SK-N-SH treated with all-trans-retinoic acid at 6 μM for 48 hours (cell line): Measurements from ENCODE around the gene C22orf39.

Source experiments
- ATAC-seq: fragments of 200-7000 bp; cut with Tn5 transposase; 3 replicates; pipeline ENCODE4 v1.9.1; 2020; ENCODE audit warnings: mild to moderate bottlenecking, moderate library complexity
- ARNTL ChIP-seq: fragments of 450-650 bp; formaldehyde crosslinking; IDR thresholded peaks from 2 replicates; pipeline ENCODE4 v1.5.0; 2020; ENCODE audit warnings: low read depth, mild to moderate bottlenecking, moderate library complexity, borderline replicate concordance
- BACH2 ChIP-seq: fragments of 250-450 bp; sonication (Bioruptor Pico); IDR thresholded peaks from 2 replicates; pipeline ENCODE4 v1.9.0; 2021; ENCODE audit warnings: mild to moderate bottlenecking, borderline replicate concordance
- CSDC2 ChIP-seq: fragments of 250-450 bp; sonication (Bioruptor Pico); IDR thresholded peaks from 2 replicates; pipeline ENCODE4 v1.5.0; 2020; ENCODE audit warnings: mild to moderate bottlenecking, moderate library complexity
- ESRRG ChIP-seq: fragments of 250-450 bp; sonication (Bioruptor Pico); IDR thresholded peaks from 2 replicates; pipeline ENCODE4 v1.6.1; 2021; ENCODE audit warnings: mild to moderate bottlenecking
- GLIS3 ChIP-seq: fragments of 250-450 bp; sonication (Bioruptor Pico); IDR thresholded peaks from 2 replicates; pipeline ENCODE4 v1.5.0; 2020; ENCODE audit warnings: mild to moderate bottlenecking, moderate library complexity
- ISL1 ChIP-seq: fragments of 250-450 bp; sonication (Bioruptor Pico); IDR thresholded peaks from 2 replicates; pipeline ENCODE4 v2.1.2; 2022; ENCODE audit warnings: mild to moderate bottlenecking, moderate library complexity
- OSR1 ChIP-seq: fragments of 250-450 bp; sonication (Bioruptor Pico); IDR thresholded peaks from 2 replicates; pipeline ENCODE4 v1.8.0; 2022; ENCODE audit warnings: moderate library complexity, mild to moderate bottlenecking, inconsistent platforms
- PPARA ChIP-seq: fragments of 250-450 bp; sonication (Bioruptor Pico); IDR thresholded peaks from 2 replicates; pipeline ENCODE4 v1.5.0; 2020; ENCODE audit warnings: mild to moderate bottlenecking, borderline replicate concordance
- RARB ChIP-seq: fragments of 250-450 bp; sonication (Bioruptor Pico); IDR thresholded peaks from 2 replicates; pipeline ENCODE4 v1.8.0; 2021; ENCODE audit warnings: mild to moderate bottlenecking, moderate library complexity
- SNAI2 ChIP-seq: fragments of 250-450 bp; sonication (Bioruptor Pico); IDR thresholded peaks from 2 replicates; pipeline ENCODE4 v1.5.0; 2020; ENCODE audit warnings: mild to moderate bottlenecking, moderate library complexity
- TCF4 ChIP-seq: fragments of 250-450 bp; sonication (Bioruptor Pico); IDR thresholded peaks from 2 replicates; pipeline ENCODE4 v1.8.0; 2021; ENCODE audit warnings: mild to moderate bottlenecking, moderate library complexity, borderline replicate concordance
- ZC3H10 ChIP-seq: fragments of 250-450 bp; sonication (Bioruptor Pico); IDR thresholded peaks from 2 replicates; pipeline ENCODE4 v1.5.1; 2021; ENCODE audit warnings: mild to moderate bottlenecking, moderate library complexity
- ZFP3 ChIP-seq: fragments of 250-450 bp; sonication (Bioruptor Pico); IDR thresholded peaks from 2 replicates; pipeline ENCODE4 v1.5.0; 2020; ENCODE audit warnings: mild to moderate bottlenecking, moderate library complexity
- ZNF565 ChIP-seq: fragments of 450-650 bp; formaldehyde crosslinking; conservative IDR thresholded peaks from 2 replicates; pipeline ENCODE4 v1.5.0; 2020; ENCODE audit warnings: low read depth, mild to moderate bottlenecking, moderate library complexity
- ZNF70 ChIP-seq: fragments of 450-650 bp; formaldehyde crosslinking; IDR thresholded peaks from 2 replicates; pipeline ENCODE4 v1.5.0; 2020; ENCODE audit warnings: mild to moderate bottlenecking, moderate library complexity
- ZNF8 ChIP-seq: fragments of 450-650 bp; formaldehyde crosslinking; IDR thresholded peaks from 2 replicates; pipeline ENCODE4 v1.5.0; 2020; ENCODE audit warnings: mild to moderate bottlenecking, moderate library complexity
- TF ChIP-seq, protein P1 (sequence below): fragments of 250-450 bp; sonication (Bioruptor Pico); IDR thresholded peaks from 2 replicates; pipeline ENCODE4 v1.5.1; 2021; ENCODE audit warnings: mild to moderate bottlenecking, moderate library complexity
- TF ChIP-seq, protein P2 (sequence below): fragments of 250-450 bp; sonication (Bioruptor Pico); IDR thresholded peaks from 2 replicates; pipeline ENCODE4 v1.8.0; 2020; ENCODE audit warnings: mild to moderate bottlenecking, moderate library complexity, borderline replicate concordance
- TF ChIP-seq, protein P3 (sequence below): fragments of 250-450 bp; sonication (Bioruptor Pico); IDR thresholded peaks from 2 replicates; pipeline ENCODE4 v1.8.0; 2021; ENCODE audit warnings: low read depth, mild to moderate bottlenecking, moderate library complexity, borderline replicate concordance
- TF ChIP-seq, protein P4 (sequence below): fragments of 250-450 bp; sonication (Bioruptor Pico); IDR thresholded peaks from 2 replicates; pipeline ENCODE4 v1.5.0; 2020; ENCODE audit warnings: mild to moderate bottlenecking, moderate library complexity

C22orf39 gene

DNA sequence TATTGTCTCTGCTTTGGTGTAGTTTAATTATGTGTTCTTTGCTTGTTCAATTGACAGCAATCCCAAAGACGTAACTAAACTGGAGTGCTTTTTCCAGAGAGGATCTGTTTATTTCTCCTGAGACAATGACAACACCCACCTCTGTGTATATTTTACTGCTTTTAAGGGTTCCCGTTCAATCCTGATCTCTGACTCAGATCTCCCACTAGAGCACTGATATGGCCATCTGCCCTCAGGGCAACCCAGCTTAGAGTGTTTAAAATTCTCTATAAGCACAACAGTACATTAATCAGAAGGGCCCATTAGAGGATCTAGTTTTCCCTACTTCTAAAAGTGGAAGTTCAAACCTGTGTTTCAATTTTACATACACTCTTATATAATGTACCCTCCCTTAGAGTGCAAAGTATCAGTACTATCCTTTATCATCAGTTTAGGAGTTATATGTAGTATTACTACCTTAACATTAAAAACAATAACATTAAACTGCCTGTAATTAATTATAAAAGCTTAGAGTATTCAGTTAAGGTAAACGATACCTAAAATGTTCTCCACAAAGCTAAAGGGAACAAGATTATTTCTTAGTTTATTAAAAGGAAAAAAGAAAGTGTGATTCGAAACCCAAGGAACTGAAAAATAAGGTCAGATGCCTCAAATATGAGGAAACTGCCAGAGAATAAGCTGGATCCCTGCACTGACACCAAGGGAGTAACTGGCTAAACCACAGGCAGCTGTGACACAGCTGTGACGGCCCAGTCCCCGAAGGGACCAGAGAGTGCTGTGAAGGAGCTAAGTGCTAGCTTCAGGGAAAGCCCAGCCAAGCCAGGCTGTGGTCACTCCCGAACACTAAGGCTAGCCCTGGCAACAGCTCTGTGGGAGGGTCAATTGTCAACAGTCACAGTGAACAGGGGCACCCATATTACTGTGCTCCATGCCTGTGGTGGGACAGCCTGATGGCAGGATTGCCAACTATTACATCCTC, 16.3 kb upstream of the C22orf39 start:
- ATAC-seq = no peak
- TF ChIP-seq TCF4 (CRISPR knock-in tag) (no peak), ESRRG (CRISPR knock-in tag) (no peak), RARB (CRISPR knock-in tag) (no peak), ISL1 (CRISPR knock-in tag) (no peak), ZFP3 (no peak), CSDC2 (CRISPR knock-in tag) (no peak), SNAI2 (CRISPR knock-in tag) (no peak), ARNTL (CRISPR knock-in tag) (no peak), BACH2 (CRISPR knock-in tag) (no peak), GLIS3 (CRISPR knock-in tag) (no peak), OSR1 (CRISPR knock-in tag) (no peak)
- TF ChIP-seq, protein P1, sequence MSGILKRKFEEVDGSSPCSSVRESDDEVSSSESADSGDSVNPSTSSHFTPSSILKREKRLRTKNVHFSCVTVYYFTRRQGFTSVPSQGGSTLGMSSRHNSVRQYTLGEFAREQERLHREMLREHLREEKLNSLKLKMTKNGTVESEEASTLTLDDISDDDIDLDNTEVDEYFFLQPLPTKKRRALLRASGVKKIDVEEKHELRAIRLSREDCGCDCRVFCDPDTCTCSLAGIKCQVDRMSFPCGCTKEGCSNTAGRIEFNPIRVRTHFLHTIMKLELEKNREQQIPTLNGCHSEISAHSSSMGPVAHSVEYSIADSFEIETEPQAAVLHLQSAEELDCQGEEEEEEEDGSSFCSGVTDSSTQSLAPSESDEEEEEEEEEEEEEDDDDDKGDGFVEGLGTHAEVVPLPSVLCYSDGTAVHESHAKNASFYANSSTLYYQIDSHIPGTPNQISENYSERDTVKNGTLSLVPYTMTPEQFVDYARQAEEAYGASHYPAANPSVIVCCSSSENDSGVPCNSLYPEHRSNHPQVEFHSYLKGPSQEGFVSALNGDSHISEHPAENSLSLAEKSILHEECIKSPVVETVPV = no peak
- TF ChIP-seq, protein P2, sequence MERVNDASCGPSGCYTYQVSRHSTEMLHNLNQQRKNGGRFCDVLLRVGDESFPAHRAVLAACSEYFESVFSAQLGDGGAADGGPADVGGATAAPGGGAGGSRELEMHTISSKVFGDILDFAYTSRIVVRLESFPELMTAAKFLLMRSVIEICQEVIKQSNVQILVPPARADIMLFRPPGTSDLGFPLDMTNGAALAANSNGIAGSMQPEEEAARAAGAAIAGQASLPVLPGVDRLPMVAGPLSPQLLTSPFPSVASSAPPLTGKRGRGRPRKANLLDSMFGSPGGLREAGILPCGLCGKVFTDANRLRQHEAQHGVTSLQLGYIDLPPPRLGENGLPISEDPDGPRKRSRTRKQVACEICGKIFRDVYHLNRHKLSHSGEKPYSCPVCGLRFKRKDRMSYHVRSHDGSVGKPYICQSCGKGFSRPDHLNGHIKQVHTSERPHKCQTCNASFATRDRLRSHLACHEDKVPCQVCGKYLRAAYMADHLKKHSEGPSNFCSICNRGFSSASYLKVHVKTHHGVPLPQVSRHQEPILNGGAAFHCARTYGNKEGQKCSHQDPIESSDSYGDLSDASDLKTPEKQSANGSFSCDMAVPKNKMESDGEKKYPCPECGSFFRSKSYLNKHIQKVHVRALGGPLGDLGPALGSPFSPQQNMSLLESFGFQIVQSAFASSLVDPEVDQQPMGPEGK (CRISPR knock-in tag) = no peak
- TF ChIP-seq, protein P3, sequence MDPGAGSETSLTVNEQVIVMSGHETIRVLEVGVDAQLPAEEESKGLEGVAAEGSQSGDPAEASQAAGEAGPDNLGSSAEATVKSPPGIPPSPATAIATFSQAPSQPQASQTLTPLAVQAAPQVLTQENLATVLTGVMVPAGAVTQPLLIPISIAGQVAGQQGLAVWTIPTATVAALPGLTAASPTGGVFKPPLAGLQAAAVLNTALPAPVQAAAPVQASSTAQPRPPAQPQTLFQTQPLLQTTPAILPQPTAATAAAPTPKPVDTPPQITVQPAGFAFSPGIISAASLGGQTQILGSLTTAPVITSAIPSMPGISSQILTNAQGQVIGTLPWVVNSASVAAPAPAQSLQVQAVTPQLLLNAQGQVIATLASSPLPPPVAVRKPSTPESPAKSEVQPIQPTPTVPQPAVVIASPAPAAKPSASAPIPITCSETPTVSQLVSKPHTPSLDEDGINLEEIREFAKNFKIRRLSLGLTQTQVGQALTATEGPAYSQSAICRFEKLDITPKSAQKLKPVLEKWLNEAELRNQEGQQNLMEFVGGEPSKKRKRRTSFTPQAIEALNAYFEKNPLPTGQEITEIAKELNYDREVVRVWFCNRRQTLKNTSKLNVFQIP (CRISPR knock-in tag) = no peak
- TF ChIP-seq, protein P4, sequence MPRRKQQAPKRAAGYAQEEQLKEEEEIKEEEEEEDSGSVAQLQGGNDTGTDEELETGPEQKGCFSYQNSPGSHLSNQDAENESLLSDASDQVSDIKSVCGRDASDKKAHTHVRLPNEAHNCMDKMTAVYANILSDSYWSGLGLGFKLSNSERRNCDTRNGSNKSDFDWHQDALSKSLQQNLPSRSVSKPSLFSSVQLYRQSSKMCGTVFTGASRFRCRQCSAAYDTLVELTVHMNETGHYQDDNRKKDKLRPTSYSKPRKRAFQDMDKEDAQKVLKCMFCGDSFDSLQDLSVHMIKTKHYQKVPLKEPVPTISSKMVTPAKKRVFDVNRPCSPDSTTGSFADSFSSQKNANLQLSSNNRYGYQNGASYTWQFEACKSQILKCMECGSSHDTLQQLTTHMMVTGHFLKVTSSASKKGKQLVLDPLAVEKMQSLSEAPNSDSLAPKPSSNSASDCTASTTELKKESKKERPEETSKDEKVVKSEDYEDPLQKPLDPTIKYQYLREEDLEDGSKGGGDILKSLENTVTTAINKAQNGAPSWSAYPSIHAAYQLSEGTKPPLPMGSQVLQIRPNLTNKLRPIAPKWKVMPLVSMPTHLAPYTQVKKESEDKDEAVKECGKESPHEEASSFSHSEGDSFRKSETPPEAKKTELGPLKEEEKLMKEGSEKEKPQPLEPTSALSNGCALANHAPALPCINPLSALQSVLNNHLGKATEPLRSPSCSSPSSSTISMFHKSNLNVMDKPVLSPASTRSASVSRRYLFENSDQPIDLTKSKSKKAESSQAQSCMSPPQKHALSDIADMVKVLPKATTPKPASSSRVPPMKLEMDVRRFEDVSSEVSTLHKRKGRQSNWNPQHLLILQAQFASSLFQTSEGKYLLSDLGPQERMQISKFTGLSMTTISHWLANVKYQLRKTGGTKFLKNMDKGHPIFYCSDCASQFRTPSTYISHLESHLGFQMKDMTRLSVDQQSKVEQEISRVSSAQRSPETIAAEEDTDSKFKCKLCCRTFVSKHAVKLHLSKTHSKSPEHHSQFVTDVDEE (CRISPR knock-in tag) = no peak
- TF ChIP-seq, all 23 proteins: peak for 0

DNA sequence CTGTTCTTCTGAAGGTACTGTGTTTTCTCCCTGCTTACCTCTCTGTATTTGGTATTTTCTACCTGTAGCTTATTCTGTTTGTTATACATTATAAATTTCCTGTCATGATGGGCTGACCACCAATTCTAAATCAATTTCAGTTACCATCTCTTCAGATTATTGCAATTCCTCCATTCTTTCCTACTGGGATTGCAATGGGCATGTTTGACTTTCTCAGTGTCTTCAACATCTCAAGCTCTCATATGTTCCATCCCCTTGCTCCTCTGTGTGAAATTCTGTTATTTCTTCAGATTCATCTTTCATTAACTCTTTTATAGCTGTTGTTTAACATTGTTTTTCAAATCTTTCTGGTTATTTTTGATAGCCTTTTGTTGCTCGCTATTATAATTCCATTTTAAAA, 15.5 kb upstream of the C22orf39 start:
- ATAC-seq = no peak
- no peak for TF ChIP-seq ARNTL (CRISPR knock-in tag)
- no peak for TF ChIP-seq OSR1 (CRISPR knock-in tag)
- TF ChIP-seq CSDC2 (CRISPR knock-in tag) = no peak
- no peak for TF ChIP-seq ZNF8
- TF ChIP-seq, protein P3 (CRISPR knock-in tag) = no peak
- no peak for TF ChIP-seq ZNF565 (CRISPR knock-in tag)
- no peak for TF ChIP-seq ZC3H10 (CRISPR knock-in tag)
- no peak for TF ChIP-seq GLIS3 (CRISPR knock-in tag)
- no peak for TF ChIP-seq ISL1 (CRISPR knock-in tag)
- TF ChIP-seq ZNF70 = no peak
- no peak for TF ChIP-seq PPARA (CRISPR knock-in tag)
- no peak for TF ChIP-seq RARB (CRISPR knock-in tag)
